ENCODE measurements around the gene COL9A3. TPM values are rescaled to one million over a fixed set of nuclear protein-coding genes. Genes with fewer than 3 reads are reported as not detected.

The COL9A3 gene
- polyA plus RNA-seq (1.0 and 3.1 TPM in 2 replicates), polyA minus RNA-seq (0.58 TPM in 1 of 2 replicates, not detected in the other)

DNA sequence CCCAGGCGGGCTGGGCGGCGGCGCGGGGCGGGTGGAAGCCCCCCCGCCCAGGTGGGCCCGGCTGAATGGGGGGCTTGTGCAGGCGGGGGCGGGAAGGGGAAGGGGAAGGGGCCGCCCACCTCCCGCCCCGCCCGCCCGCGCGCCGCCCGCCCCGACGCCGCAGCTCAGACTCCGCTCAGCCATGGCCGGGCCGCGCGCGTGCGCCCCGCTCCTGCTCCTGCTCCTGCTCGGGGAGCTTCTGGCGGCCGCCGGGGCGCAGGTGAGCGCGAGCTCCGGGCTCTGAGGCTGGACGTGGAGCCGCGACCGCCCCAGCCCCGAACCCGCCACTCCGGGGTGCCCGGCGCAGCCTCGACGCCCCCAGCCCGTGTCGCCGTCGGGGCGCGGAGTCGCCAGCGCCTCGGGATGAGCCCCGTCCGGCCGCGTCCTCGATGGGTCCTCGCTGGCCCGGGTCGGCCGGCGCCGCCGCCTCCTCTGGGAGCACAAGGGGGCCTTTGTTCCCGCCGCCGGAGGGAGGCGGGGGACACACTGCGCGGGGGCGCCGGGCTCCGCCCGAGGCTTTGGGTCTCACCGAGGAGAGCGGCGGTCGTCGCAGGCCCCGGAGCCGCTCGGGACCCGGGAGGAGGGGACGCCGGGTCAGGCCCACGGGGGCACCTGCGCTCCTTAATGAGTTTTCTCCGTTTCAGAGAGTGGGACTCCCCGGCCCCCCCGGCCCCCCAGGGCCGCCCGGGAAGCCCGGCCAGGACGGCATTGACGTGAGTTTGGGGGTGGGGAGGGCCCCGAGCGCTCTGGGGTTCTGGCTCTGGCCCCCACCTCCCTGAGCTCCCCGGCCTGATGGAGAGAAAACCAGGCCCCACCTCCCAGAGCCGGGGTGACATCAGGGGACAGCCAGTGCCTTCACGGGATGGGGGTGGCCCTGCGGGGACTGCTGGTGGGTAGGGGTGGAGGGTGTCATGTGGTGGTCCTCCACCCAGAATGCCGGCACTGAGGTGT is at the start of gene COL9A3:
Gene COL9A3 (plus strand): TSS at position 167 of the 990 bp plus-strand sequence. CDS start 15 bp downstream, at position 182.
- H3K9me2 ChIP-seq (ENCODE audit: insufficient read depth, low read length): no peaks in the 10 kb centered on the region
- peak within 1 kb of the TSS; percentile 57 for H3K4me3 ChIP-seq (ENCODE audit: low read length)
- no peak within 1 kb of the TSS for H3K9ac ChIP-seq (ENCODE audit: low read length)
- no peaks in the 10 kb centered on the region for H3K79me2 ChIP-seq (replicated peaks; ENCODE audit: insufficient read depth, low read length)
- no peak for TF ChIP-seq EP300 (conservative IDR thresholded peaks at IDR 0.05; ENCODE audit: poor library complexity, severe bottlenecking)
- TF ChIP-seq POLR2AphosphoS5 (IDR thresholded peaks at IDR 0.05): no peak
- TF ChIP-seq, protein P1, sequence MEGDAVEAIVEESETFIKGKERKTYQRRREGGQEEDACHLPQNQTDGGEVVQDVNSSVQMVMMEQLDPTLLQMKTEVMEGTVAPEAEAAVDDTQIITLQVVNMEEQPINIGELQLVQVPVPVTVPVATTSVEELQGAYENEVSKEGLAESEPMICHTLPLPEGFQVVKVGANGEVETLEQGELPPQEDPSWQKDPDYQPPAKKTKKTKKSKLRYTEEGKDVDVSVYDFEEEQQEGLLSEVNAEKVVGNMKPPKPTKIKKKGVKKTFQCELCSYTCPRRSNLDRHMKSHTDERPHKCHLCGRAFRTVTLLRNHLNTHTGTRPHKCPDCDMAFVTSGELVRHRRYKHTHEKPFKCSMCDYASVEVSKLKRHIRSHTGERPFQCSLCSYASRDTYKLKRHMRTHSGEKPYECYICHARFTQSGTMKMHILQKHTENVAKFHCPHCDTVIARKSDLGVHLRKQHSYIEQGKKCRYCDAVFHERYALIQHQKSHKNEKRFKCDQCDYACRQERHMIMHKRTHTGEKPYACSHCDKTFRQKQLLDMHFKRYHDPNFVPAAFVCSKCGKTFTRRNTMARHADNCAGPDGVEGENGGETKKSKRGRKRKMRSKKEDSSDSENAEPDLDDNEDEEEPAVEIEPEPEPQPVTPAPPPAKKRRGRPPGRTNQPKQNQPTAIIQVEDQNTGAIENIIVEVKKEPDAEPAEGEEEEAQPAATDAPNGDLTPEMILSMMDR (IDR thresholded peaks at IDR 0.05; ENCODE audit: poor library complexity, severe bottlenecking): no peak
- TF ChIP-seq RAD21 (conservative IDR thresholded peaks at IDR 0.05): no peak
- TF ChIP-seq SMC3 (conservative IDR thresholded peaks at IDR 0.05; ENCODE audit: poor library complexity): no peak
- TF ChIP-seq, protein P2, sequence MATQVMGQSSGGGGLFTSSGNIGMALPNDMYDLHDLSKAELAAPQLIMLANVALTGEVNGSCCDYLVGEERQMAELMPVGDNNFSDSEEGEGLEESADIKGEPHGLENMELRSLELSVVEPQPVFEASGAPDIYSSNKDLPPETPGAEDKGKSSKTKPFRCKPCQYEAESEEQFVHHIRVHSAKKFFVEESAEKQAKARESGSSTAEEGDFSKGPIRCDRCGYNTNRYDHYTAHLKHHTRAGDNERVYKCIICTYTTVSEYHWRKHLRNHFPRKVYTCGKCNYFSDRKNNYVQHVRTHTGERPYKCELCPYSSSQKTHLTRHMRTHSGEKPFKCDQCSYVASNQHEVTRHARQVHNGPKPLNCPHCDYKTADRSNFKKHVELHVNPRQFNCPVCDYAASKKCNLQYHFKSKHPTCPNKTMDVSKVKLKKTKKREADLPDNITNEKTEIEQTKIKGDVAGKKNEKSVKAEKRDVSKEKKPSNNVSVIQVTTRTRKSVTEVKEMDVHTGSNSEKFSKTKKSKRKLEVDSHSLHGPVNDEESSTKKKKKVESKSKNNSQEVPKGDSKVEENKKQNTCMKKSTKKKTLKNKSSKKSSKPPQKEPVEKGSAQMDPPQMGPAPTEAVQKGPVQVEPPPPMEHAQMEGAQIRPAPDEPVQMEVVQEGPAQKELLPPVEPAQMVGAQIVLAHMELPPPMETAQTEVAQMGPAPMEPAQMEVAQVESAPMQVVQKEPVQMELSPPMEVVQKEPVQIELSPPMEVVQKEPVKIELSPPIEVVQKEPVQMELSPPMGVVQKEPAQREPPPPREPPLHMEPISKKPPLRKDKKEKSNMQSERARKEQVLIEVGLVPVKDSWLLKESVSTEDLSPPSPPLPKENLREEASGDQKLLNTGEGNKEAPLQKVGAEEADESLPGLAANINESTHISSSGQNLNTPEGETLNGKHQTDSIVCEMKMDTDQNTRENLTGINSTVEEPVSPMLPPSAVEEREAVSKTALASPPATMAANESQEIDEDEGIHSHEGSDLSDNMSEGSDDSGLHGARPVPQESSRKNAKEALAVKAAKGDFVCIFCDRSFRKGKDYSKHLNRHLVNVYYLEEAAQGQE (IDR thresholded peaks at IDR 0.05; ENCODE audit: borderline replicate concordance): no peak
- no peak for TF ChIP-seq MXI1 (conservative IDR thresholded peaks at IDR 0.05; ENCODE audit: poor library complexity, severe bottlenecking)
- no peak for TF ChIP-seq EZH2 (IDR thresholded peaks at IDR 0.05; ENCODE audit: borderline replicate concordance, insufficient read depth, low read length, poor library complexity, severe bottlenecking)
- TF ChIP-seq TAF1 (IDR thresholded peaks at IDR 0.05; ENCODE audit: low read depth): no peak
- H3K36me3 ChIP-seq (ENCODE audit: insufficient read depth, low read length): no peaks in the 10 kb centered on the region
- peaks cover 25% of the 10 kb centered on the region for H3K27me3 ChIP-seq (ENCODE audit: insufficient read depth, low read depth, low read length)
- no peak within 1 kb of the TSS for H3K27ac ChIP-seq (ENCODE audit: low read length)
- no peaks in the 10 kb centered on the region for H3K9me3 ChIP-seq (ENCODE audit: low read length)
- no peak within 1 kb of the TSS for H3K4me2 ChIP-seq (ENCODE audit: low read length)
- no peaks in the 10 kb centered on the region for H3F3A ChIP-seq (ENCODE audit: insufficient read depth, low read length, poor library complexity, severe bottlenecking)
- H2AFZ ChIP-seq (ENCODE audit: low read depth, low read length): no peak within 1 kb of the TSS
- no peaks in the 10 kb centered on the region for H4K20me1 ChIP-seq (ENCODE audit: insufficient read depth)

DNA sequence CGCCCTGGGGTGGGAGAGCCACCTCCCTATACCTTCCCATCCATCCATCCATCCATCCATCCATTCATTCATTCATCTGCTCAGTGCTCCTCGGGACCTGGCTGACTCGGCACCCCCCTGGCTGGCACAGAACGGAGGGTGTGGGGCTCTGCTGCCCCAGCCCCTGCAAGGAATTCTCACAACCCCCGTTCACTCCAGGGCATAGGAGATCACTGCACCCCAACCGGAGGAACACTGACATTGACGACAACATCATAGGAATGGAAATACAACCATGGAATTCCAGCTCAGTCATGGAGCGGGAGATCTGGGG is 48.7 kb upstream of the COL9A3 start:
- no peaks in the 10 kb centered on the region for H4K20me1 ChIP-seq (ENCODE audit: insufficient read depth)
- peak overlapping the region; percentile 43 for H3K9ac ChIP-seq (ENCODE audit: low read length)
- no peaks in the 10 kb centered on the region for H3K27me3 ChIP-seq (ENCODE audit: insufficient read depth, low read depth, low read length)
- TF ChIP-seq, protein P1 (IDR thresholded peaks at IDR 0.05; ENCODE audit: poor library complexity, severe bottlenecking): no peak
- TF ChIP-seq SMC3 (conservative IDR thresholded peaks at IDR 0.05; ENCODE audit: poor library complexity): no peak
- TF ChIP-seq POLR2AphosphoS5 (IDR thresholded peaks at IDR 0.05): no peak
- TF ChIP-seq, protein P2 (IDR thresholded peaks at IDR 0.05; ENCODE audit: borderline replicate concordance): no peak
- no peak for TF ChIP-seq EZH2 (IDR thresholded peaks at IDR 0.05; ENCODE audit: borderline replicate concordance, insufficient read depth, low read length, poor library complexity, severe bottlenecking)
- no peak for TF ChIP-seq MXI1 (conservative IDR thresholded peaks at IDR 0.05; ENCODE audit: poor library complexity, severe bottlenecking)
- no peak for TF ChIP-seq TAF1 (IDR thresholded peaks at IDR 0.05; ENCODE audit: low read depth)
- no peak for TF ChIP-seq EP300 (conservative IDR thresholded peaks at IDR 0.05; ENCODE audit: poor library complexity, severe bottlenecking)
- TF ChIP-seq RAD21 (conservative IDR thresholded peaks at IDR 0.05): no peak
- H3K4me2 ChIP-seq (ENCODE audit: low read length): no peak overlapping the region
- peak overlapping the region; percentile 34 for H3K4me3 ChIP-seq (ENCODE audit: low read length)
- no peaks in the 10 kb centered on the region for H3K9me3 ChIP-seq (ENCODE audit: low read length)
- H3K36me3 ChIP-seq (ENCODE audit: insufficient read depth, low read length): no peaks in the 10 kb centered on the region
- peak overlapping the region; percentile 53 for H3K27ac ChIP-seq (ENCODE audit: low read length)
- H2AFZ ChIP-seq (ENCODE audit: low read depth, low read length): no peak overlapping the region
- H3F3A ChIP-seq (ENCODE audit: insufficient read depth, low read length, poor library complexity, severe bottlenecking): no peaks in the 10 kb centered on the region
- no peaks in the 10 kb centered on the region for H3K79me2 ChIP-seq (replicated peaks; ENCODE audit: insufficient read depth, low read length)
- H3K9me2 ChIP-seq (ENCODE audit: insufficient read depth, low read length): no peaks in the 10 kb centered on the region

Data from neural cell (in vitro differentiated cells).